ENCODE data around the gene ABHD12. TPM values are rescaled to one million over a fixed set of nuclear protein-coding genes. Genes with fewer than 3 reads are reported as not detected.
A peak's percentile ranks its signal among the peaks of the same experiment; 100 is the strongest.

ABHD12 gene
- total RNA-seq, 1 experiment from 2014 or later = 117 TPM

GRCh38 chr20:25398376-25399036, 7.9 kb upstream of the ABHD12 start:
- peaks cover 6% of the 10 kb centered on the region; the same call in 1 of the 2 replicates for H3K9me3 ChIP-seq (replicated peaks)
- DNase-seq (ENCODE audit: low read depth in 1 of 2, low spot score in 2 of 2) = peak in 1 of 2 experiments; percentile 34
- H3K4me3 ChIP-seq = no peak overlapping the region
- no peaks in the 10 kb centered on the region for H3K27me3 ChIP-seq (replicated peaks)
- H3K4me1 ChIP-seq (replicated peaks) = peaks cover 13% of the 10 kb centered on the region
- H3K27ac ChIP-seq = peak overlapping the region; percentile 23; the same call in 1 of the 2 replicates
- H3K36me3 ChIP-seq = no peaks in the 10 kb centered on the region

DNA sequence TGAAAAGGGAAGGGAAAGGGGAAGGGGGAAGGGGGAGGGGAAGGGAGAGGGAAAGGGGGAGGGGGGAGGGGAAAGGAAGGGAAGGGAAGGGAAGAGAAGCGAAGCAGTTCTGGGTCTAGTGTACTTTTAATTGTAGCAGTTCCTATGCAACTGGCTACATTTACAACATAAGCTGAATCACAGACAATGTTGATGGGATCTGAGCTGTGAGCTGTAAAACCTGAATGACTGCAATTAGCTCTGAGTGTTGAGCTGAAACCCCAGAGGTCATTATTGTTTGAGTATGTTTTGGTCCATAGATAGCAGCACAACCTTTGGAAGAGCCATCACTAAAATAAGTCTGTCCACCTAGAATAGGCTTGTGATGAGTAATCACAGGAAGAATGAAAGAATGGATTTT, 7.2 kb upstream of the ABHD12 start:
- Histone ChIP-seq H3K27me3 (replicated peaks) (no peaks in the 10 kb centered on the region), H3K27ac (no peak overlapping the region), H3K4me3 (no peak overlapping the region), H3K36me3 (no peaks in the 10 kb centered on the region), H3K4me1 (replicated peaks) (peaks cover 13% of the 10 kb centered on the region), H3K9me3 (replicated peaks) (no peaks in the 10 kb centered on the region; the same call in 1 of the 2 replicates)
- no peak for DNase-seq (ENCODE audit: low read depth in 1 of 2, low spot score in 2 of 2)

DNA sequence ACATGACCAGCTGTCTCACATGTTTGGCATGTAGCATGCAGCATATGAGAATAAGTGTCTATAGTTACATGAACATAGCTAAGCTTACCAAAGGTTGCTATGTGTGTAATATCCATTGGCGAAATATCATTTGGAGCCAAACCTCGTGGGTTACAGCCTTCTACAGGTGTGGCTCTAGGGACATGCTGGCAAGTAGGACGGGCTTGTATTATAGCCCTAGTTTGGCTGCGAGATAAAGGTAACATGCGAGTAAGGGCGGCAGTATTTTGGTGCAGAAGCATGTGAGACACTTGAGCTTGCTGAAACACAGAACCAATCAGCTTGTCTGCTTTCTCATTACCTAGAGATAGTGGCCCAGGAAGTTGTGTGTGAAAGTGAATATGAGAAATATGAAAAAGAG, 6.5 kb upstream of the ABHD12 start:
- H3K27me3 ChIP-seq (replicated peaks) = no peaks in the 10 kb centered on the region
- H3K9me3 ChIP-seq (replicated peaks) = no peaks in the 10 kb centered on the region
- no peak for DNase-seq (ENCODE audit: low read depth in 1 of 2, low spot score in 2 of 2)

DNA sequence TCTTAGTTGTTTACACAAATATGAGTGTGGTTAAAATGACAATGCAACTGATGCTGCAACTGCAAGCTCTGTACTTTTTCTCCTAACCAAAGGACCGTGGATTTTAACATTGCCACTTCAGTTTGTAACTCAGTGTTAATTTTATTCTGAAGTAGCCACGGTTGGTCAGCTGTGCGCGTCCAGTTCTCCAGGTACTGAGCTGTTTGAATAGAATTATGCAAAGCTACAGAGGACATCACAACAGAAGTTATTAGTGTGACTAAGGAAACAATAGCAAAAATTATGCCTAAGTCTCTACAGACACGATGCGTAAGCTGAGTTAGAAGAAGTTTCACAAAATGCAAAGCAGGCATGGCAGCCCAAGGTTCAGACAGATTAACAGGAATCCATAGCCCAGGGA, 4.4 kb upstream of the ABHD12 start:
- peaks cover 13% of the 10 kb centered on the region for H3K4me1 ChIP-seq (replicated peaks)
- no peak overlapping the region for H3K4me3 ChIP-seq
- H3K27ac ChIP-seq = no peak overlapping the region
- H3K36me3 ChIP-seq = peaks cover 6% of the 10 kb centered on the region
- no peak for DNase-seq (ENCODE audit: low read depth in 1 of 2, low spot score in 2 of 2)
- H3K27me3 ChIP-seq (replicated peaks) = no peaks in the 10 kb centered on the region
- no peaks in the 10 kb centered on the region for H3K9me3 ChIP-seq (replicated peaks)

More for the DNA sequence above, 6.5 kb upstream of the ABHD12 start:
- H3K36me3 ChIP-seq = no peaks in the 10 kb centered on the region
- peaks cover 13% of the 10 kb centered on the region for H3K4me1 ChIP-seq (replicated peaks)
- H3K4me3 ChIP-seq = no peak overlapping the region
- H3K27ac ChIP-seq = no peak overlapping the region

DNA sequence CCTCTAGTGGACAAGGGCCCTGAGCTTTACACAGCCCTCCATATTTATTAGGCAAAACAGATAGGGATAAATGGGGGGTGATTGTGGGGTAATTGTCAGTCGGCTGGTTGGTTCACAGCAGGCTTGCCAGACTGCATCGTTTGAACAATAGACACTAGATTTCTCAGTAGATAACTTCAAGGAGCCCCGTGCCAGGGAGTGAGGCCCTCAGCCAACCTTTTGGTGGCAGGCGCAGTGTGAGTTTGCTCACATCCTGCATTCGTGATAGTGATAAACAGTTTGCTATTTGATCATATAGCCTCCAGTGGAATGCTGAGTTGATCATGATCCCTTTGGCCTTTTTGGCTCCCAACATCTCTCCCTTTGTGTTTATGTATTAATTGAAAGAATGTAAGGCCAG, 3.6 kb upstream of the ABHD12 start:
- no peak for DNase-seq (ENCODE audit: low read depth in 1 of 2, low spot score in 2 of 2)
- no peaks in the 10 kb centered on the region for H3K9me3 ChIP-seq (replicated peaks)
- peaks cover 9% of the 10 kb centered on the region for H3K36me3 ChIP-seq

GRCh38 chr20:25389858-25390537, 637 bp downstream of the ABHD12 start:
- H3K4me3 ChIP-seq = peak overlapping the region; percentile 100
- no peaks in the 10 kb centered on the region for H3K9me3 ChIP-seq (replicated peaks)
- H3K27me3 ChIP-seq (replicated peaks) = no peaks in the 10 kb centered on the region
- H3K36me3 ChIP-seq = peaks cover 22% of the 10 kb centered on the region
- peak overlapping the region; percentile 80 for H3K27ac ChIP-seq
- DNase-seq (ENCODE audit: low read depth in 1 of 2, low spot score in 2 of 2) = peak; percentile 49 to 60
- H3K4me1 ChIP-seq (replicated peaks) = peaks cover 7% of the 10 kb centered on the region

More for the DNA sequence above, 3.6 kb upstream of the ABHD12 start:
- no peak overlapping the region for H3K4me3 ChIP-seq
- H3K27ac ChIP-seq = no peak overlapping the region
- H3K27me3 ChIP-seq (replicated peaks) = no peaks in the 10 kb centered on the region
- peaks cover 14% of the 10 kb centered on the region for H3K4me1 ChIP-seq (replicated peaks)

DNA sequence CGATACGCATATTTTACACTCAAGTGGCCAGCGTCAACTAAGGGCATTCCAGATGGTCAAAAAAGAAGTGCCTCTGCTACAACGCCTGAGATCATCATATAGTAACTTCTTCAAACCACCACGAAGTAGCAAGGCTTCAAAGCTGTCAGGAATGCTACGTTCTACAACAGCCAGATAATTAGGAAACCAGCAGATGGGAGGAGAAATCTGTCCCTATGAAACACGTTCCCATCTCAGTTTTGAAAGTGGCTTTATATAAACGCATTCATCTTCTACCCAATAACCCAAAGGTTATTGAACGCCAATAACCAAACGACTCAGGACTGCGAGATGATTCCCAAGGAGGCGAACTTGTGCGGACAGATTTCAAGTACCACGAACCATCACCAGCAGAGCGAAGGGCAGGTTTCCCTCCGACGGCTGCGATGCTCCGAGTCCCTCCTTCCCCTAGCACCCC, 1.2 kb downstream of the ABHD12 start:
- peak in 1 of 2 experiments; percentile 56 for DNase-seq (ENCODE audit: low read depth in 1 of 2, low spot score in 2 of 2)
- peaks cover 28% of the 10 kb centered on the region for H3K36me3 ChIP-seq
- H3K27ac ChIP-seq = peak overlapping the region; percentile 80
- H3K4me1 ChIP-seq (replicated peaks) = peaks cover 13% of the 10 kb centered on the region
- H3K27me3 ChIP-seq (replicated peaks) = no peaks in the 10 kb centered on the region
- no peaks in the 10 kb centered on the region for H3K9me3 ChIP-seq (replicated peaks)
- H3K4me3 ChIP-seq = peak overlapping the region; percentile 100

- Histone ChIP-seq H3K27me3 (replicated peaks) (no peaks in the 10 kb centered on the region), H3K4me3 (no peak overlapping the region), H3K36me3 (peaks cover 38% of the 10 kb centered on the region), H3K4me1 (replicated peaks) (peaks cover 12% of the 10 kb centered on the region), H3K9me3 (replicated peaks) (no peaks in the 10 kb centered on the region), H3K27ac (no peak overlapping the region)
- DNase-seq (ENCODE audit: low read depth in 1 of 2, low spot score in 2 of 2) = no peak
These were observed 7.8 kb downstream of the ABHD12 start for GRCh38 chr20:25382704-25383370.

DNA sequence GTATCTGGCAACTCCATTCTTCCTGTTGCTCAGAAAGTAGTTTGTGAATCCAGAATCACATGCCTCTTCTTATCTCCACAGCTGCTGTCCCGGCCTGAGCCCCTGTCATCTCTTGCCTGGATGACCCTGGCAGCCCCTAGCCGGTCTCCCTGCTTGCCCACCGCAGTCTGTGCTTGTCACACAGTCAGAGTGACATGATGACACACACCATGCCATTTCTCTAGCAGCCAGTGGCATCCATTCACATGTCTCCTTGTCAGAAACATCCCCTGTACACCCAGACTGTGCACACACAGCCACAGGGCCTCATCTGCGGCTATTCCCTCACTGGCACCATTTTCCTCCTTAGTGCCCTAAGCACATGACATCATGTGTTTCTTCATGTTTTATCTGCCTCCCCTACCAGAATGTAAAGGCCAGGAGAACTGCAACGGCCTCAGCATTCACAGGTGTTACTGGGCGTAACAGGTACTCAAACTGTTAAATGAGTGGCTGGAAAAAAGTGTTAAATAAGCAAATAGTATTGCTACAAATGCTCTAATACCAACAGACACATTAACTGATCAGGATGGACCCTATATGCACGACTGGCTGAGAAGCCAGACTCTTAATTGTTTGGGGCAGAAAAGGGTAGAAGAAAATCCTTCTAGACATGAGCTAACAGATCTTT, 9.6 kb downstream of the ABHD12 start:
- Histone ChIP-seq H3K36me3 (peaks cover 43% of the 10 kb centered on the region), H3K9me3 (replicated peaks) (no peaks in the 10 kb centered on the region), H3K27me3 (replicated peaks) (no peaks in the 10 kb centered on the region), H3K27ac (no peak overlapping the region), H3K4me1 (replicated peaks) (peaks cover 12% of the 10 kb centered on the region), H3K4me3 (no peak overlapping the region)
- DNase-seq (ENCODE audit: low read depth in 1 of 2, low spot score in 2 of 2) = no peak

DNA sequence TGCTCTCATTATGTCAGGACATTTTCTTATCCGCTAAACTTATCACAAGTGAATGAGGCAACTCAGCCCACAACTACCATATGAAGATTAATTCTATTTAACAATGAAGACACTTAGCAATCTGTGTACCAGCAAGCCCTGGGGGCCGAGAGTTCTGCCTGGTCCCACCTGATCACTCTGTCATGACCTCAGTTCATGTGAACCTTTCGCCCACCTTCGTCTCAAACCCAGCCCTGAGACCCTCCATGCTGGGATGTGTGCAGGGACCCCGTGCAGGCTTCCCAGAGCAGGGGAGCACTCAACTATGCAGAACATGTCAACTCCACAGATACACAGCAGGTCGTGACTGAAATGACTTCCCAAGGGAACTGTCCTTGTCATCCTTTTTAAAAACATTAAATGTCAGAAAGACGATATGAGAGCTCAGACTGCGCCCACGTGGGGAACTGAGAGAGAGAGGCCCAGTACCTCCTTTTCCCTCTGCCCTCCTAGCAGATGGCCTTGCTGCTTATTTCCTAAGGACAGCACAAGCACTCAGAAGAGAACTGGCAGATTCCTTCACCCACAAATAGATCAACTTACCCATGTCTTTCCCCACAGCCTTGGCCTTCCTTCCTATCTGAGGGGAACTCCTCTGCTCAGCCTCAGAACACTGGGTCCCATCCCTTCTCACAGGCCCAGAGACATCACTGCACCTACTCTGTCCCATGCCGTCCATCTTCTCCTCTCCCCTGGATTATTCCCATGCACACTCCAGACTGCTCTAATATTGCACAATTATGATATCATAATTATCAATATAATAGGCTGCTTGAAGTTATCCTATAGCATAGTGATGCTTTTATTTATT, 11.5 kb downstream of the ABHD12 start:
- H3K36me3 ChIP-seq = peaks cover 47% of the 10 kb centered on the region
- H3K9me3 ChIP-seq (replicated peaks) = no peaks in the 10 kb centered on the region
- no peak overlapping the region for H3K27ac ChIP-seq
- peaks cover 8% of the 10 kb centered on the region; the same call in 1 of the 2 replicates for H3K4me1 ChIP-seq (replicated peaks)
- H3K4me3 ChIP-seq = no peak overlapping the region
- no peaks in the 10 kb centered on the region for H3K27me3 ChIP-seq (replicated peaks)
- no peak for DNase-seq (ENCODE audit: low read depth in 1 of 2, low spot score in 2 of 2)

DNA sequence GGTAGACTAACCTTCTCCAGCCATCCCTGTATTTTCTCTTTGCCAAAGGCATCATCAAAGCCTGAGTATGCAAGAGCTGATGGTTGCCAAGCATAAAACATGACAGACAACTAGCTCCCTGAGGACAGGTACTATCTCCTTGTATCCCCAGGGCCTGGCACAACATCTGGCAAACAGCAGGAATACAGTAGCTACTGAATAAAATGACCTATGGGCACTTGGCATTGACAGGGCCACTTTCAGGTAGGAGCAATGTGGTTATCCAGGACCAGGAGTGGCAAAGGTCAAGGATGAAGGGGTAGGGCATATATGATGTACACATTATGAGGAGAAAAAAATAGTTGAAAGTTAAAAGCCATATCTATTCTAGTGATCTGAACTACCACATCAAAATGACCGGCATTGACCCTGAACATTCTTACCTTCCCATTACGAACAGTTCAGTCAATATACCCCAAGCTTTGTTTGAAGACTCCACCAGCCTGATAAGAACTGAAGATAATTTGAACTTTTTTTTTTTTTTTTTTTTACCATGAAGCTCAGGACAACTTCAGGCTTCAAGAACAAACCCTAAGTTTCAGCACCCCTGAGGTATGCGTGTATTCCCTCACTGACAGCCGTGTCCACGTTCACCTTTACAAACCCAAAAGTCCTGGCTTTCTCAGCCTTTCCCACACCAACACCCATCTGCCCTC, 12.3 kb downstream of the ABHD12 start:
- H3K36me3 ChIP-seq = peaks cover 55% of the 10 kb centered on the region
- no peak overlapping the region for H3K27ac ChIP-seq
- peaks cover 6% of the 10 kb centered on the region for H3K4me1 ChIP-seq (replicated peaks)
- DNase-seq (ENCODE audit: low read depth in 1 of 2, low spot score in 2 of 2) = no peak
- H3K27me3 ChIP-seq (replicated peaks) = no peaks in the 10 kb centered on the region
- H3K9me3 ChIP-seq (replicated peaks) = no peaks in the 10 kb centered on the region
- no peak overlapping the region for H3K4me3 ChIP-seq

GRCh38 chr20:25376886-25377285, 13.7 kb downstream of the ABHD12 start:
- Histone ChIP-seq H3K4me1 (replicated peaks) (peaks cover 13% of the 10 kb centered on the region), H3K9me3 (replicated peaks) (peaks cover 5% of the 10 kb centered on the region), H3K36me3 (peaks cover 44% of the 10 kb centered on the region), H3K4me3 (no peak overlapping the region), H3K27ac (no peak overlapping the region), H3K27me3 (replicated peaks) (no peaks in the 10 kb centered on the region)
- no peak for DNase-seq (ENCODE audit: low read depth in 1 of 2, low spot score in 2 of 2)

Data from SJSA1 (cell line).